Natural killer cell (primary cell): ENCODE measurements around the gene USP3. TPM values are rescaled to one million over a fixed set of nuclear protein-coding genes. Genes with fewer than 3 reads are reported as not detected.

Source experiments
- ATAC-seq, 3 donors: fragments of 150-1000 bp in 2 of 3; fragments of 200-7000 bp in 1 of 3; cut with Tn5 transposase; 1 replicate in 1 of 3; 2 replicates in 2 of 3; pipeline ENCODE4 v1.10.0; 2021; ENCODE audit warnings: mild to moderate bottlenecking in 2 of 3, moderate library complexity in 2 of 3
- DNase-seq, 2 donors: peaks; one replicate each; pipeline versions ENCODE4 v3.0.0 to v3.0.0-alpha.2; 2013 to 2021; ENCODE audit warnings: mixed read lengths in 1 of 2
- H3K27ac ChIP-seq: one replicate; pipeline ENCODE4 v1.5.1; 2013; ENCODE audit warnings: mild to moderate bottlenecking, low read length
- H3K27me3 ChIP-seq: one replicate; pipeline ENCODE4 v1.6.1; 2013; ENCODE audit warnings: low read length; ENCODE audit not compliant: control insufficient read depth, insufficient read depth
- H3K36me3 ChIP-seq: one replicate; pipeline ENCODE4 v1.6.1; 2013; ENCODE audit warnings: low read length; ENCODE audit not compliant: control insufficient read depth, insufficient read depth
- H3K4me1 ChIP-seq: one replicate; pipeline ENCODE4 v1.6.1; 2013; ENCODE audit warnings: low read length; ENCODE audit not compliant: control insufficient read depth, insufficient read depth
- H3K4me3 ChIP-seq: one replicate; pipeline ENCODE4 v1.5.1; 2013; ENCODE audit warnings: low read length
- H3K9me3 ChIP-seq: one replicate; pipeline ENCODE4 v1.6.1; 2013; ENCODE audit warnings: low read length; ENCODE audit not compliant: control insufficient read depth, insufficient read depth
- H3K27ac Mint-ChIP-seq, 2 donors: one replicate each; pipeline ENCODE4 v1.8.0; 2022; ENCODE audit warnings: mild to moderate bottlenecking in 2 of 2, mixed read lengths in 2 of 2, moderate library complexity in 1 of 2
- H3K27me3 Mint-ChIP-seq, 2 donors: one replicate each; pipeline ENCODE4 v1.8.0; 2022; ENCODE audit warnings: low read depth in 2 of 2, mixed read lengths in 2 of 2
- H3K36me3 Mint-ChIP-seq: one replicate; pipeline ENCODE4 v1.8.0; 2022; ENCODE audit warnings: mixed read lengths
- H3K4me1 Mint-ChIP-seq, 2 donors: one replicate each; pipeline ENCODE4 v1.8.0; 2022; ENCODE audit warnings: mixed read lengths in 2 of 2
- H3K4me3 Mint-ChIP-seq: one replicate; pipeline ENCODE4 v1.8.0; 2022; ENCODE audit warnings: mild to moderate bottlenecking, moderate library complexity, mixed read lengths
- H3K9me3 Mint-ChIP-seq, 2 donors: one replicate each; pipeline ENCODE4 v1.8.0; 2022; ENCODE audit warnings: mixed read lengths in 2 of 2
- CTCF ChIP-seq: fragments of 200-600 bp; IDR thresholded peaks from one replicate; pipeline ENCODE4 v1.8.0; 2022; ENCODE audit warnings: antibody characterized with exemption
- WGBS: methylation state at CpG from one replicate; pipeline ENCODE4 v1.1.7; 2013; ENCODE audit warnings: missing lambda C conversion rate; ENCODE audit not compliant: insufficient coverage; 5-methylcytosine and 5-hydroxymethylcytosine counted together
- intact Hi-C: fragments of 100-400 bp; cut with micrococcal nuclease; formaldehyde crosslinking; loops from one replicate; pipeline ENCODE4 v1.14.2; 2022
- total RNA-seq, 4 donors: library from RNA; stranded (reverse); fragments of 120-200 nt in 1 of 4; gene quantifications; one replicate each; pipeline versions ENCODE4 v1.2.3 to v1.2.4, GENCODE V29; 2013 to 2022

USP3 gene
- total RNA-seq, 3 donors from 2014 or later (not counting 1 experiment from before 2014, with no cell fraction given): 163 to 187 (median 169) TPM

DNA sequence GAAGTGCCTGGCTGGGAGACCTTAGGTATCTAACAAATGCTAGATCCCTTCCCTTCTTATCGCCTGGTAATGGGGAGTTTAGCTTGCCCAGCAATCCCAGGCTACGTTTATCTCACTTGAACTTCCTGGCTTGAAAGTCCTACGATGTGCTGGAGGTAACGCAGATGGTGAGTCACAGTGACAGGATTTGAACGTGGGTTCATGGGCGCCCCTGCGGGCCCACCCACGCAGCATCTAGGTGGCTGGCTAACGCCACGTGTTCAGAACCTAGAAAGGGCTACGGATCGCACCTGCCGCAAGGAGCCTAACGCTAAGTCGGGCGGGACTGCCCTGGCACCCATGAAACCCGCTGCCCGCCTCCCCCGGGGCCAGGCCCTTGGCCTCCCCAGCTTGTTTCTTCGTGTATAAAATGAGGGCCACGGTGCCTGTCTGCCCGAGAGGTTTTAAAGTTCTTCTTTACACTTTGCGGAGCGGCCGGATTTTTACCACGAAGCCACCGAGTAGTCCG is 600 bp upstream of the USP3 start:
- Mint-ChIP-seq H3K27ac (no peak overlapping the region), H3K4me1 (peaks cover 58 to 78% of the 10 kb centered on the region in 2 donors), H3K36me3 (no peaks in the 10 kb centered on the region), H3K4me3 (peak overlapping the region; percentile 90), H3K27me3 (no peaks in the 10 kb centered on the region), H3K9me3 (no peaks in the 10 kb centered on the region)
- peaks cover 6% of the 10 kb centered on the region for H3K9me3 ChIP-seq
- peak overlapping the region; percentile 84 for H3K4me3 ChIP-seq
- intact Hi-C loops: loop anchor here (2.0 to 5.0 kb wide), 3 partner anchors 15 to 509 kb away; no protein-coding TSS in a partner anchor
- DNase-seq (peak; percentile 83 to 94), ATAC-seq (peak; percentile 54 to 70 (median 57))
- no peaks in the 10 kb centered on the region for H3K36me3 ChIP-seq
- under 1% methylated on average over 28 of the region's 28 CpGs for WGBS
- H3K27ac ChIP-seq: peak overlapping the region; percentile 96
- H3K4me1 ChIP-seq: peaks cover 52% of the 10 kb centered on the region
- no peaks in the 10 kb centered on the region for H3K27me3 ChIP-seq
- TF ChIP-seq CTCF: no peak

- Histone ChIP-seq H3K4me1 (peaks cover 42% of the 10 kb centered on the region), H3K4me3 (peak overlapping the region; percentile 85), H3K27me3 (no peaks in the 10 kb centered on the region), H3K9me3 (no peaks in the 10 kb centered on the region), H3K36me3 (no peaks in the 10 kb centered on the region), H3K27ac (peak overlapping the region; percentile 90)
- peak overlapping the region; percentile 87 to 93 for H3K27ac Mint-ChIP-seq
- no peaks in the 10 kb centered on the region for H3K27me3 Mint-ChIP-seq
- ATAC-seq (peak; percentile 2 to 8 (median 3)), DNase-seq (peak; percentile 50 to 68)
- peaks cover 72 to 85% of the 10 kb centered on the region in 2 donors for H3K4me1 Mint-ChIP-seq
- no peak for TF ChIP-seq CTCF
- intact Hi-C loops: loop anchor here (1.0 to 5.0 kb wide), 6 partner anchors 8 to 507 kb away; no protein-coding TSS in a partner anchor
- peak overlapping the region; percentile 96 for H3K4me3 Mint-ChIP-seq
- no peaks in the 10 kb centered on the region for H3K36me3 Mint-ChIP-seq
- H3K9me3 Mint-ChIP-seq: no peaks in the 10 kb centered on the region
- WGBS: under 1% methylated on average over 79 of the region's 79 CpGs
Observed at GRCh38 chr15:63504979-63505841, 817 bp downstream of the USP3 start.

DNA sequence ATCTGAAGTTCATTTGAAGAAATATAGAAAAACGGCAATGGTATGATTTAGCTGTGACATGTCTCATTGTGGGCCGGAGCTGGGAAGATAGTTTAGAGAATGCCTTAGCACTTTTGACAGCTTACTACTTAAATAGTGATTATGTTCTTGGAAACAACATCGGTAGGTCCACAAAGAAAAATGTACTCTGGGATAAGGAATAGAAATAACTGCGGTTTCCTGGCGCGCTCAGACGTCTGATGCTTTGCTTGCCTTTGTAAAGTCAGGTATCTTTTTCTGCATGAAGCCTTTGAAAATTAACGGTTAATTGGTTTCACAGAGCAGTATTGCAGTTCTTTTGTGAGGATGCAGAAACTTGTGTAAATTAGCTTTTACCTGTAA is 1.4 kb downstream of the USP3 start:
- Histone ChIP-seq H3K27ac (peak overlapping the region; percentile 81), H3K27me3 (no peaks in the 10 kb centered on the region), H3K9me3 (no peaks in the 10 kb centered on the region), H3K4me1 (peaks cover 35% of the 10 kb centered on the region), H3K4me3 (peak overlapping the region; percentile 85), H3K36me3 (no peaks in the 10 kb centered on the region)
- intact Hi-C loops: loop anchor here (1.0 to 5.0 kb wide), 5 partner anchors 9 to 96 kb away; no protein-coding TSS in a partner anchor
- Mint-ChIP-seq H3K27ac (peak overlapping the region; percentile 87 to 93), H3K9me3 (no peaks in the 10 kb centered on the region), H3K4me1 (peaks cover 78 to 85% of the 10 kb centered on the region in 2 donors), H3K4me3 (peak overlapping the region; percentile 96), H3K27me3 (no peaks in the 10 kb centered on the region), H3K36me3 (no peaks in the 10 kb centered on the region)
- ATAC-seq (no peak), DNase-seq (no peak)
- 18% methylated on average over 8 of the region's 8 CpGs for WGBS
- TF ChIP-seq CTCF: no peak
